Non-pigmented ciliary epithelial cell (primary cell): Measurements from ENCODE around the gene NANOS1.
"Not testable (repeated sequence)": the region's sequence is repeated elsewhere in the genome, so short reads cannot be mapped to it uniquely, and the experiment has no call there.

Experiments used
- DNase-seq: peaks from one replicate; pipeline ENCODE4 v3.0.0-alpha.2; 2010; ENCODE audit warnings: low read depth

NANOS1 gene

DNA sequence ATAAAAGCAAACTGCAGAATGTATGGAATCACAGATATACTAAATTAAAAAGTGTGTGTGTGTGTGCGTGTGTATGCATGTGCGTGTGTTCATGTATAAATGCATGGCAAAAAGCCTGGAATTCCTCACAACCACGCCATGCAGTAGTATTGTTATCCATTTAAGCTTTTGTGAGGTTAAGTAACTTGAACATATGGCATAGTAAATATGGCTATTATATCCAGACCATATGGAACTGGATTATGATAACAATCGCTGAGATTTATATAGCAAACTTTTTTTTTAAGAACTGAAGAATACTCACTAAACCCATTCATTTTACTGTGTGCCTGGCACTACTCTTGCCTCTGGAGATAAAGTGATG is 22.3 kb upstream of the NANOS1 start:
- no peak for DNase-seq

DNA sequence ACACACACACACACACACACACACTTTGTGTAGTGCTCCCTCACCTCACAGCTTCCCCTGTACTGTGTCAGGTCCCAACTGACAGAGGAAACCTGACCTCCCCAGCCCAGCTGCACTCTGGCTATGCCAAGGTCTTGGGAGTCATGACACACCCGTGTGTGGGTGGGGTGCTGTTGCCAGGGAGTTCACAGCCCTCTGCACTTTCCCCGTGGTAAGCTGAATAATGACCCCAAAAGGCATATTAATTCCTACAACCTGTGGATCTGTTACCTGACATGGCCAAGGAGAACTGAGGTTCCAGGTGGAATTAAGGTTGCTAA is 8.9 kb upstream of the NANOS1 start:
- DNase-seq: no peak

DNA sequence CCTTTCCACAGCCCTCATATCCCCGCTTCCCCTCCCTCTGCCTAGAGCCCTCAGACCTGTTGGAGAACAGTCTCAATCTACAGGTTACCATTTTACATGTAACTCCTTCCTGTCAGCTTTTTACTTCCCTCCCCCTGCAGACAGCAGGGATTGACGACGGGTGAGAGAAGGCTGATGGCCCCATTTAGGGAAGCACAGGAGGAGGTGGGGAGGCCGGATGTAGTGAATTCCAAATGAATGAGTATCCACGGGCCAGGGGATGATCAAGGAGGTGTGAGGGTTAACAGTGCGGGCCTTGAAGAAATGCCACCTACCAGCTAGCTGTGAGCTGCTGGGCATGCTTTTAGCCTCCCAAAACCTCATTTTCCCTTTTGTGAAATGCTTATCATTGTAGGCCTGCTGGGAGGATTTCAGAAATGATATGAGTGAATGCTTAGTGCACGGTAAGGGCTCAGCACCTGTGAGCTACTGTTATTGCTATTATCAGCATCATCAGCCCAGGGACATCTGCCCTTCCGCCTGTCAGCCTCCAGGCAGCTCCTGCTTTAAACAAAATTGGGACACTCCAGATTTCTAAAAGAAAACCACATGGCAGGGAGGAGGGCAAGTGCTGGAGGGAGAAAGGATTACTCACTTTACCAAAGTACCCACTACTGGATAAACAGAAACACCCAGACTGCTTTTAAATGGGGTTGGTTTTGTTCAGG is 6.5 kb upstream of the NANOS1 start:
- DNase-seq: no peak

DNA sequence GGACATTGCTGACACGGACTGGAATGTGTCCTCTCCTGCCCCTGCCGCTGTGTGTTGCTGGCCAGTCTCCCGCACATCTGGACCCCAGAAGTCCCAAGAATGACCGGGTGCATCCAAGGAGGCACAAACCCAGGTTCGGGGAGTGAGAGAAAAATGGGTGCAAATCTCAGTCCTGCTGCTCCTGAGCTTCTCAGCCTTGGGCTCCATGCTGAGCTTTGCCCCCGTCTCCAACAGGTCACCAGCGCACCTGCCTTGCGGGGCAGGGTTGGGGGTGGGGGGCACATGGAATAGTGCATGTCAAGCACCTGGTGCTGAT is 6.0 kb upstream of the NANOS1 start:
- DNase-seq: no peak

DNA sequence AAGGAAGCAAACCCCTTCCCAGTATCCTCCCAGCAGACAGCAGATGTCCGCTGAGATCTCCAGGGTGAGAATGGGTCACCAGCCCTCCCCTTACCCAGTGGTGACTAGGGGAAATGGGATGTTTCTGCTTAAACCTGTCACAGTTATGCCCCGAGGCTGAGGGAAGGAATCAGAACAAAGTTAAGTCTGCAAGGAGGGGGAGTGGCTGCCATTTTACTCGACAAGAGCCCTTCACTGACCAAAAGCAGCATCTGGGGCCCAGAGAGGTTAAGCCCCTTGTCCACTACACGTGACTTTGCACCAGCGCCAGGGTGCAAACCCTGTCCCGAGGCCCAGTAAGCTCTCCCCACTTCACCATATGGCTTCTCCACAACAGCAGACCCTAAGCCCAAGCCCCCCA is 4.6 kb upstream of the NANOS1 start:
- no peak for DNase-seq

DNA sequence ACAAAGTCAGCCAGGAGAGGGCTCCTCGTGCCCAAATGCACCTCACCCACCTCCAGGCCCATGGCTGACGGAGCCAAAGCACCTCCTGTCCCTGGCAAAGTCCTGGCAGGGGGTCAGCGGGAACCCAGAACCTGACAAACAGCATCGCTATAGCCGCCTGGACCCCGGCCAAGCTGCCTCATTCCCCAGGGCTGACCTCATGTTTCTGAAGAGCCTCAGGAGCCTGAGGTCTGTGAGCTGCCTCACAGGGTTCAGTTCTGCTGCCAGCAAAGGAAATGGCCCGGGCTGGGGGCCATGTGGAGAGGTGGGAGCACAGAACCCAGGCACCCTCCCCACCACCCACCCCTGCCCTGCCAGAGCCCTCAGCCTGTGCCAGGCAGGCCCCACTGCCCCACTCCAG is 4.2 kb upstream of the NANOS1 start:
- no peak for DNase-seq

DNA sequence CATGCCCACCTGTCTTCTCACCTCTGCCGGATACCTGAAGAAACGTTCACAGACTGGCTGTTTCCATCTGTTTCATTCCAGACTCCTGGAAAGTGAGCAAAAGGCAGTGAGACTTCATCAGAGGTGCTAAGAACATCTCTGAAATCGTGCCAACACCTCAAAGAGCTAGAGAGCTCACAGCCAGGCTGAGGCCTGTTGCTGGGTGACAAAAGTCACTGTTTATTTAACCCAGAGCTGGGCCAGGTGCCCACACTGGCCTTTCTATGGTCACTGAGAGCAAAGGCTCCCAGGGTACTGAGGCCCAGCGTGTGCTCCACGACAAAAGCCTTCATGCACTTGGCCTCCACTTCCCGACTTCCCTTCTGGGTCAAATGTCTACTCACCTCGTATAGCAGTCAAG is 3.7 kb upstream of the NANOS1 start:
- DNase-seq: no peak

DNA sequence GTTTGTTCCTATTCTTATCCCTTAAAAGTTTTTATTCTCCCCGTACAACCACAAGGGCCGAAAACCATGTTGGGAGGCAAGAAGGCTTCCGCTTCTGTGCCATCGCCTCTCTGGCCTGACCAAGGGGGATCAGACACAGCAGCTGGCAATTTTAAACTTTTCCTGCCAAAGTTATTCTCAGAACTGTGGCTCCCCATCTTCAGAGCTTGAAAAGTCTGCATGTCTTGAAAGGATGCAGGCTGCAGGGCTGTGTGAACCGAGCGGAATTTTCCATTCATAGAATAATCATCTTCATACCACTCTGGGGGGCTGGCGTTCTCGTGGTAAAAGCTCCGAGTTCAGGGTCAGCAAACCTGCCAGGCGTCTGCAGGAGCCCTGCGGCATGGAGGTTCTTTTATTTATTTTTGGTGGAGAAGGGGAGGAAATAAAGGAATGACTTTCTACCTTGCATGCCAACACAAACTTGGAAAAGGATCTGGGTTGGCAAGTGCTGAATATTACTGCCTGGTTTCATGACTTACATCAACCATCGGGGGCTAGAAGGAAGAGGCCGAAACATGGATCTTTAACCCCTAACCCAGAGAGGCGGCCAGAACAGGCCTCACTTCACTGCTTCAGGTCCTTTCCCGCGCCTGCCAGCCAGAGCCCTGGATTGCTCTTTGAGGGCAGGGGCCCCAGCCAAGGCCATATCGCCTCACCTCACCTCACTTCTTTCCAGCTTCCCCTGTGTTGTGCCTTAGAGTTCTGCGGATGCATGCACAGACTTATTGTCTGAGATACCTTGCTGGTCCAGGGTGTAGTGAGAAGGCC is 3.0 kb upstream of the NANOS1 start:
- DNase-seq: no peak

DNA sequence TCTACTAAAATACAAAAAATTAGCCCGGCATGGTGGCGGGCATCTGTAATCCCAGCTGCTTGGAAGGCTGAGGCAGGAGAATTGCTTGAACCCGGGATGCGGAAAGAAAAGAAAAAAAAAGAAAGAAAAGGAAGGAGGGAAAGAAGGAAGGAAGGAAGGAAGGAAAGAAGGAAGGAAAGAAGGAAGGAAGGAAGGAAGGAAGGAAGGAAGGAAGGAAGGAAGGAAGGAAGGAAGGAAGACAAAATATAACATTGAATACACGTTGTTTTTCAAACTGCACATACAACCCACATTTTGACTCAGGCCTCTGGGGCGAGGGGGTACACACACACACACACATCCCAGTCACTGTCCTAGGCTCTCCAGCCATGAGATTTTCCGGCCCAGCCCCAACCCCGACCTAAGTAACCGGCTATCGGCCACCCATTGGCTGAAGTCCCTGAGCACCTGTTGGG is 1.0 kb upstream of the NANOS1 start:
- DNase-seq: not testable (repeated sequence)

DNA sequence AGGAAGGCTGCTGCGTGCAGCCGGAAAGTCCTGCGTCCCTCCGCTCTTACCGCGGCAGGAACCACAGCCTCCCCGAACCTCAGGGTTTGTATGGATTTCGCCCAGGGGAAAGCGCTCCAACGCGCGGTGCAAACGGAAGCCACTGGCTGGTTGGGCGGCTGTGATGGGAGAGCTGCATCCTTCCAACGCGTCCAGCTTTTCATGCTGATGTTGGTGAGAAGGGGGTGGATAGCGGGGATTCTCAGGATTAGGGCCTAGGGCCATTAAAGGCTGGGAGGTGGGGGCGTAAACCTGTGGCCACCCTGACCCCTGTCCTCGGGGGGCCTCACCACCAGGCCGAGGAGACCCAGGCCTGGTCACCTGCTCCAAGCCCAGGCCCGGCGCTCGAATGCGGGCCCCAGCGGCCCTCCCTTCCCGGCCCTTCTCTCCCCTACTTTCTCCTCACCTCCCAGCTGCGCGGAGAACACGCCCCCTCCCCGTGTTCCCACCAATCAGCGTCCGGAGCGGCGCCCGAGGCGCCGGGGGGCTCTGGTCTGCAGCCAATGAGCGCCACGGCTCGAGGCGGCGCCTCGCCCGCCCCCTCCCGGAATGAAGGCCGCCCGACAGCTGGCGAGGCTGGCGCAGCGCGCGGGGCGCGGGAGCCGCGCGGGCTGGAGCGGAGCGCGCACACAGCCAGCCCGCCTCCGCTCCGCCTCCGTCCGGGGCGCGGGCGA is 458 bp upstream of the NANOS1 start:
- no peak for DNase-seq

DNA sequence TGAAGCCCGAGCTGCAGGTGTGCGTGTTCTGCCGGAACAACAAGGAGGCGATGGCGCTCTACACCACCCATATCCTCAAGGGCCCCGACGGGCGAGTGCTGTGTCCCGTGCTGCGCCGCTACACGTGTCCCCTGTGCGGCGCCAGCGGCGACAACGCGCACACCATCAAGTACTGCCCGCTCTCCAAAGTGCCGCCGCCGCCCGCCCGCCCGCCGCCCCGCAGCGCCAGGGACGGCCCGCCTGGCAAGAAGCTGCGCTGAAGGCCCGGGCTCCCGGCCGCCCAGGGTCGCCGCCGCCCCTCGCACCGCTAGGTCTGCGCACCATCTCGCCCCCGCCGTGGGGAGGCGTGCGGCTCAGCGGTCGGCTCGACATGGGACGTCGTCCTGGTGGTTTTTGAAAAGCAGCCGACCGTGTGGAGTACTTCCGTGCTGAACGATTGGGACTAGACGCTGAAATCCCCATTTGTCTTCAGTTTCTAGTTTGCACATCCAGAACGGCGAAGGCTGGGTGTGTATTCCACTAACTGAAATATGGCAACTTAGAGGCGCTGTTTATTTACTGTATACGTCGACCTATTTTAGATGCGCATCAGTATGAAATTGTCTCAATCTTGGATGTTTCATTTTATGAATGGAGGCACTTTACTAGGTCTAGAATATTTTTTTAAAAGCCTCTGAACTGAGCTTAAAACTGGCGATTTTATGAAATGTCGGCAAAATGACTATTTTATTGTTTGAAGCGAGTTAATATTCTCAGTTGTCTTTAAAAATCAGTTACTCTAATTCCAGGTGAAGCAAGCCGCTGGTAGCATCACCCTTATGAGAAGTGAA is 1.1 kb downstream of the NANOS1 start:
- DNase-seq: no peak

DNA sequence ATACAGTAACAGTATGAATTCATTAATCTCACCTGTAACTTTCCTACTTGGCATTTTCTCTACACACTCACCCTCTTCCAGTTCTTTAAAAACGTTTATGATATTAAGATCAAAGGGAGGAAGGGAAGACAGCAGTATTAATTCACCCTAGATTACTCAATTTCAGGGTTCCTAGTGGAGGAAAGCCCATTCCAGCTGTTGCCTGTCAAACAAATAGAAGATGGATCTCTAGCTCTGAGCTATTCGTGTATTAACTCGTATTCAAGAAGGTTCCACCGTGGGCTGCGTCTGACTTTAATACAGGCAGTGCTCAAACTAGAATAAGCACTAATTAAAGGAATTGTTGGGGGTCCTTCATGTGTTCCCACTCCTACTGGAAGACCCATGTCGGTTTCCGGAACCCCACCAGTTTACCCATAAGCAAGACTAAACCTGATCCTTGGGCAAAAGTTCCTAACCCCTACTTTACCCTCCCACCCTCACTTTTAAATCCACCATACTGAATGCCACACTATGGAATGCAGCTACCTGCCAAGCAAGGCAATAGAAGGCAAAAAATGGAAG is 2.1 kb downstream of the NANOS1 start:
- DNase-seq: no peak

DNA sequence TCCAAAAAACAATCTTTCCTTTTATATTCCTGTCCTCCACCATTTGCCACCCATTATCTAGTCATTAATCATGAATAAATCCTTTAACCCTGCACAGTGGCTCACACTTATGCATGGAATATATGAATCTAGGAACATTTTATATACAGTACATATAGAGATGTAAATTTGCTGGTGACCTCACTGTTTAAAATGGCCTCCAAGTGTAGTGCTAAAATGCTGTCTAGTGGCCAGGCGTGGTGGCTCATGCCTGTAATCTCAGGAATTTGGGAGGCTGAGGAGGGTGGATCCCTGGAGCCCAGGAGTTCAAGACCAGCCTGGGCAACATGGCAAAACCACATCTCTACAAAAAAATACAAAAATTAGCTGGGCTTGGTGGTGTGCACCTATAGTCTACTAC is 9.6 kb downstream of the NANOS1 start:
- DNase-seq: no peak

DNA sequence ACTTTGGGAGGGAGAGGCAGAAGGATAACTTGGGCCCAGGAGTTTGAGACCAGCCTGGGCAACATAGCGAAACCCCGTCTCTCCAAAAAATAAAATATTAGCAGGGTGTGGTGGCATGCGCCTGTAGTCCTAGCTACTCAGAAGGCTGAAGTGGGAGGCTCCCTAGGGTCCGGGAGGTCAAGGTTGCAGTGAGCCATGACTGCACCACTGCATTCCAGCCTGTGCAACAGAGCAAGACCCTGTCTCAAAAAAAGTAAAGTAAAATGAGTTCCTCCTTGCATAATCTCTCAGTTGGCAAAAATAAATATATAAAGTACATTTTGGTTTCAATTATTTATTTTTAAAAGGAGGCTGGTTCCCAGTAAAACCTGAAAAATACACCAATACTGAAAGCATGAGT is 11.8 kb downstream of the NANOS1 start:
- DNase-seq: no peak

DNA sequence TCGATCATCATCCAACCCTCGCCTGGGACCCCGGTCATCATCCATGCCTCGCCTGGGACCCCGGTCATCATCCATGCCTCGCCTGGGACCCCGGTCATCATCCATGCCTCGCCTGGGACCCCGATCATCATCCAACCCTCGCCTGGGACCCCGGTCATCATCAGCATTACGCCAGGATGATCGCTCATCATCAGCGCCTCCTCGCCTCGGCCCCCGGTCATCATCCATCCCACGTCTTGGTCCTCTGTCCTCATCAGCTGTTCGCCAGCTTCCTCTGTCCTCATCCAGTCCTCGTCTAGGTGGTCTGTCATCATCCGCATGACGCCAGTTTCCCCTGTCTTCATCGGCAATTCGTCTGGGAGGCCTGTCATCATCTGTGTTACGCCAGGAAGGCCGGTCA is 12.7 kb downstream of the NANOS1 start:
- DNase-seq: no peak

DNA sequence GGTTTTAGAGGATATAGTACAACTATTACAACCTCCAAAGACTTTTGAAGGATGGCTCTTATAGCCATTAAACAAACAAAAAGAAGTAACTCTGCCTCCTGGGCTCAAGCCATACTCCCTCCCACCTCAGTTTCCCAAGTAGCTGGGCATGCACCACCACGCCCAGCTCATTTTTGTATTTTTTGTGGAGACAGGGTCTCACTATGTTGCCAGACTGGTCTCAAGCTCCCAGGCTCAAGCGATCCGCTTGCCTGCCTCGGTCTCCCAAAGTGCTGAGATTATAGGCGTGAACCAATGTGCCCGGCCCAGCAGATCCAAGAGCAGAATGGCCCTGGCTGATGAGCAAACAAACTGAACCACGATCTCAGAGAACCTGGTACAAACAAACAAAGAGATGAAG is 16.0 kb downstream of the NANOS1 start:
- no peak for DNase-seq

DNA sequence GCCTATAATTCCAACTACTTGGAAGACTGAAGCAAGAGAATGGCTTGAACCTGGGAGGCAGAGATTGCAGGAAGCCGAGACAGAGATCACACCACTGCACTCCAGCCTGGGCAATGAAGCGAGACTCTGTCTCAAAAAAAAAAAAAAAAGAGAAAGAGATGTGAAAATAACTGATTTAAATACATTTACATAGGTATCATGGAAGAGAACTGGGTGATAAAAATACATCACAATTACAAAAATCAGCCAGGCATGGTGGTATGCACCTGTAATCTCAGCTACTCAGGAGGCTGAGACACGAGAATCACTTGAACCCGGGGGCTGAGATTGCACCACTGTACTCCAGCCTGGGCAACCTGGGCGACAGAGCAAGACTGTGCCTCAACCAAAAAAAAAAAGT is 19.8 kb downstream of the NANOS1 start:
- no peak for DNase-seq

DNA sequence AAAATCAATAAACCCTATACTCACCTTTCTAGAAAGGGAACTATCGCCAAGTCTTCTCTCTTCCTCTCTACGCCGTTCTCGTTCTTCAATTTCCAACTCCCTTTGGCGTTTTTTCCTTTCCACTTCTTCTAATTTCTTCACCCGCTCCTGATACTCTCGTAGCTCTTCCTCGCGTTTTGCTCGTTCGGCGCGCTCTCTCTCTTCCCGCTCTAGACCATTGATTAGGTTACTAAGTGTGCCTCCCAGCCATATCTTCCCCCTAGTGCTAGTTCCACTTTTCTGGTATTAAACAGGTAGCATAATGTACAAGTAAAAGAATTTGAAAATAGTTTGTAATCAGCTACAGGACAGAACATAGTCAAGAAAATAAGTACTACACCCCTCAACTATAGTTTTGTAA is 20.3 kb downstream of the NANOS1 start:
- DNase-seq: no peak

DNA sequence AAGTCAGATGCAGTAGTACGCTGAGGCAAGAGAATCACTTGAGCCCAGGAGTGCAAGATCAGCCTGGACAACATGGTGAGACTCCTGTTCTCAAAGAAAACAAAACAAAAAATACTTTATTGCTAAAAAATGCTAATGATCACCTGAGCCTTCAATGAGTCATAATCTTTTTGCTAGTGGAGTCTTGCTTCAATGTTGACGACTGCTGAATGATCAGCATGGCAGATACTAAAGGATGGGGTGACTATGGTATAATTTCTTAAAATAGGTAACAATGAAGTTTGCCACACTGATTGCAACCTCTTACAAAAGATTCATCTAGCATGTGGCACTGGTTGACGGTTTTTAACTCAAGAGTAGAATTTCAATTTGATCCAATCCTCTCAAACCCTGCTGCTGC is 22.3 kb downstream of the NANOS1 start:
- no peak for DNase-seq

DNA sequence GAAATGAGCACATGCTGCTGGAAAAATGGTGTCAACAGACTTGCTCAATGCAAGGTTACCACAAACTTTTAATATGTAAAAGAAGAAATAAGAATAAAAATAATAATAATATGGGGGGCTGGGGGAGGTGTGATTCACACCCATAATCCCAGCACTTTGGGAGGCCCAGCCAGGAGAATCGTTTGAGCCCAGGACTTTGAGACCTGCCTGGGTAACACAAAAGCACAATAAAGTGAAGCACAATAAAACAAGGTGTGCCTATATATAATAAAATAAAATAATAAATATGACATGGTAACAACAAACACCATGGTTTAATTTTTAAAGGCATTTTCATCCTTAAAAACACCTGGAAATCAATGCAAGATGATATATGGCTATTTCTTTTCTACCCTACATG is 26.0 kb downstream of the NANOS1 start:
- no peak for DNase-seq

DNA sequence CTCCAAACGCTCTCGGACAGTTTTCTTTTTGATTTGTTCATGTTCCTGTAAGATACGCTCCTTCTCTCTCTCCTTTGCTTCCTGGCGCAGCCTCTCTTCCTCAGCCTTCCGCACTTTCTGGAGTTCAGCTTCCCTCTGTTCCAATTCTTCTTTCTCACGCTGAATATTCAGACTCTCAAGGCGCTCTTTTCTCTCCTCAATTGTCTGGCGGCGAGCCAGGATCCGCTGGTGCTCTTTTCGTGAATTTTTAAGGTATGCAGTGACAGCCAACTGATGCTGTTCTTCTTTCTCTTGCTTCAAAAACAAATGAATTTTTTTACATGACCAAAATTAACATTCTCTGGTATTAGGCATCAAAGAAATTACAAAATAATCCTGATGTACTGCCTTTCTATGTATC is 28.5 kb downstream of the NANOS1 start:
- DNase-seq: no peak

DNA sequence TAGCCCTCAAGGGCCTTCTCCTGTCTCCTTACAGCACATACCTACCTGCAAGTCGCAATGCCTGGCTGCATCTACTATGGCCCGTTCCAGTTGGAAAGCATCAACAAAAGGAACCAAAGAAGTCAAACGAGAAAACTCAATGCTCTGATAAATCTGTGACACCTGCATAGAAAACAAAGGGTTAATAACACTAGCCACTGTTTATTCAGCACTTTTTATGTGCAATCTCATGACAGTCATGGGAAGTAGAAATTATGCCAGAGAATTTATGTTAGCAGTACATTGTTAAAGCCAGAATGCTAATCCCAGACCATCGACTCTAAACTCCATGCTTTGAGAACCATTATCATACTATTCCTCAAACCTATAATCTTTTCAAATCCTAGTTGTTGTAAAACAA is 30.0 kb downstream of the NANOS1 start:
- no peak for DNase-seq
